ENCODE data around the gene BOD1L1. TPM values are rescaled to one million over a fixed set of nuclear protein-coding genes. Genes with fewer than 3 reads are reported as not detected.

BOD1L1 gene
- total RNA-seq, 6 experiments from 2014 or later: 22.9 to 24.9 (median 24.6) TPM

DNA sequence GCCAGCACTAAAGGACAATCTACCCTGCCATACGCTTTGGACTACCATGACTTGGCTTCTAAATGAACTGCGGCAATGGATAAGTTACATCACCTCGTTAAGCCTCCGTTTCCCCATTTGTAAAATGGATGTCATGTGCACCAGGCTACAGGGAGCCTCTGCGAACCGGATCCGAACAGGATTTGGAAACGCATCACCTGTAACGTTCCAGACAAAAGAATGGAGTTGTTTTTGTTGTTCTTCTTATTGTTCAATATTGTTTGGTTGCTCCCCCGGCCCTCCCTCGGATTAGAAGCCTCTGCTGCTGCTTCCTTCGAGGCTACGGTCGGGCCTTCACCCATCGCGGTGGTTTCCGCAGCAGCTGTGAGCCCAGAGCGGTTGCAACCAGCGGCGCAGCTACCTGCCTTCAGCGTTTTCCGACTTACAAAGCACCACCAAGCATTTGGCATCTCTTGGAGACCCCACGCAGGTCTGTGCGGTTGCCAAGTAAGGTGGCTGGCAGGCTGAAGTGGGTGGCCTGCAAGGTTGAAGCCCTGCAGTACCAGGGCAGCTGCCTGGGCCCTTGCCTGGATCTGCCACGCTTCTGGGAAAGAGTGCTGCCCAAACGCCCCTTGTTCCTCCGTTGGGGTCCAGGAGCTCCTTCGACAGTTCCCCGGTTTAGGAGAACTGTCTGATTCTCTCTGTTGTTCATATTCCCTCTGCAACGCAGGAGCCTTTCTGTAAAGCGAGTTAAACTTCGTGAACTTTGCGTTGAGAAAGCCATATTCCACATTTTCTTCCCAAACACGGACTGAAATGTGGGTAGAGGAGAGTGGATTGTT, 90.3 kb downstream of the BOD1L1 start:
- peaks cover 25% of the 10 kb centered on the region for H3K4me1 Mint-ChIP-seq (ENCODE audit: low read depth)
- no peaks in the 10 kb centered on the region for H3K9me3 Mint-ChIP-seq
- TF ChIP-seq, protein P1, sequence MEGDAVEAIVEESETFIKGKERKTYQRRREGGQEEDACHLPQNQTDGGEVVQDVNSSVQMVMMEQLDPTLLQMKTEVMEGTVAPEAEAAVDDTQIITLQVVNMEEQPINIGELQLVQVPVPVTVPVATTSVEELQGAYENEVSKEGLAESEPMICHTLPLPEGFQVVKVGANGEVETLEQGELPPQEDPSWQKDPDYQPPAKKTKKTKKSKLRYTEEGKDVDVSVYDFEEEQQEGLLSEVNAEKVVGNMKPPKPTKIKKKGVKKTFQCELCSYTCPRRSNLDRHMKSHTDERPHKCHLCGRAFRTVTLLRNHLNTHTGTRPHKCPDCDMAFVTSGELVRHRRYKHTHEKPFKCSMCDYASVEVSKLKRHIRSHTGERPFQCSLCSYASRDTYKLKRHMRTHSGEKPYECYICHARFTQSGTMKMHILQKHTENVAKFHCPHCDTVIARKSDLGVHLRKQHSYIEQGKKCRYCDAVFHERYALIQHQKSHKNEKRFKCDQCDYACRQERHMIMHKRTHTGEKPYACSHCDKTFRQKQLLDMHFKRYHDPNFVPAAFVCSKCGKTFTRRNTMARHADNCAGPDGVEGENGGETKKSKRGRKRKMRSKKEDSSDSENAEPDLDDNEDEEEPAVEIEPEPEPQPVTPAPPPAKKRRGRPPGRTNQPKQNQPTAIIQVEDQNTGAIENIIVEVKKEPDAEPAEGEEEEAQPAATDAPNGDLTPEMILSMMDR (IDR thresholded peaks at IDR 0.05): no peak
- no peak overlapping the region for H3K4me3 Mint-ChIP-seq
- H3K27me3 Mint-ChIP-seq (ENCODE audit: insufficient read depth): peaks cover 90% of the 10 kb centered on the region
- DNase-seq: no peak
- no peak overlapping the region for H3K27ac Mint-ChIP-seq
- H3K36me3 Mint-ChIP-seq (ENCODE audit: low read depth): 0 out of 2 replicates have a peak, but pooled peaks cover 5% of the 10 kb centered on the region

DNA sequence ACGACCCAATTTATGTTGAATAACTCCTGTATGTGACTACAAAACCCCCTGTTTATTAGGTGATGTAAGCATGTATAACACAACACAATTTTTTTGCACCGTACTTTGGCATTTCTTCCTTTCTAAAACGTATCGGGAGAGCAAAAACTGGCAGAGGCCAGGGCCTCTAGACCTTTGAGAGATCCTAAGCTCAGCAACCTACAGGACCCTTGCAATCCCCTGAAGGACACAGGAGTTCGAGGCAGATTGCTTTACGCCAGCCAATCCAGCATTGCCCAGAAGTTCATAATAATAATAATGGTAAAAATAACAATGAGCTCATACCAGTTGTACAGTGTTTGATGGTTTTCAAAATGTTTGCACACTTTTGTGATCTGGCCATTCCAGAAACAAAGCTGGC, 90.9 kb downstream of the BOD1L1 start:
- no peaks in the 10 kb centered on the region for H3K9me3 Mint-ChIP-seq
- no peak for DNase-seq
- TF ChIP-seq, protein P1 (IDR thresholded peaks at IDR 0.05): no peak
- H3K27ac Mint-ChIP-seq: no peak overlapping the region
- H3K27me3 Mint-ChIP-seq (ENCODE audit: insufficient read depth): peaks cover 91% of the 10 kb centered on the region
- no peak overlapping the region for H3K4me3 Mint-ChIP-seq
- peaks cover 25% of the 10 kb centered on the region for H3K4me1 Mint-ChIP-seq (ENCODE audit: low read depth)
- 0 out of 2 replicates have a peak, but pooled peaks cover 5% of the 10 kb centered on the region for H3K36me3 Mint-ChIP-seq (ENCODE audit: low read depth)

DNA sequence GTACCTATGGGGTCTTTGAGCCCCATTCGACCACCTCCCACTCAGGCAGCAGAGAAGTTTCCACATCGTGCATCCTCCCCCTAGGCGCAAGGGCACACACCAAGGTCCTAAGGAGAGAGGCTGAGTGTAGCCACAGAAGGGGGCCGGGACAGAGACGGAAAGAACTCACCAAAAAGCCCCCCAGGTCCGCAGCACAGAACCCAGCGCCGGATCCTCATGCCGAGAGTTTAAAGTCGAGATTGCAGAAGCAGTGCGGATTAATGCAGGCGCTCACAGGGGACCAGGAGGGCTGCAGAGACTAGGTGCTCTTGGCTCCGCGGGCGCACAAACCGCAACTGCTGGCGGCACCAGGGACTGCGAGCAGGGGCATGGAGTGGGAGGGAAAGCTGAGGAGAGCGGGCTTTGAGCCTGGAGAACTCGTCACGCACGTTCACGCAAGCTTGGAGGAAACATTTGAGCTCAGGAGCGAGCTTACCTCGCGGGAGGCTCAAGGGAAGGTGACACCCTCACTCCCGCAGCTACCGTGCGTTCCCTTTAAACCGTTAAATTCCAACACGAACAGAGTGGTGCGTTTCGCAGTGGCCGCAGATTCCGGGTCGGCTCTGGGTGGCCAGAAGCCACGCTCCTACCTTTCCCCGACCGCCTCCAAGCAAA, 91.7 kb downstream of the BOD1L1 start:
- Mint-ChIP-seq H3K27ac (no peak overlapping the region), H3K4me1 (ENCODE audit: low read depth) (peaks cover 25% of the 10 kb centered on the region), H3K9me3 (no peaks in the 10 kb centered on the region), H3K36me3 (ENCODE audit: low read depth) (0 out of 2 replicates have a peak, but pooled peaks cover 5% of the 10 kb centered on the region), H3K27me3 (ENCODE audit: insufficient read depth) (peaks cover 93% of the 10 kb centered on the region), H3K4me3 (no peak overlapping the region)
- TF ChIP-seq, protein P1 (IDR thresholded peaks at IDR 0.05): no peak
- no peak for DNase-seq

DNA sequence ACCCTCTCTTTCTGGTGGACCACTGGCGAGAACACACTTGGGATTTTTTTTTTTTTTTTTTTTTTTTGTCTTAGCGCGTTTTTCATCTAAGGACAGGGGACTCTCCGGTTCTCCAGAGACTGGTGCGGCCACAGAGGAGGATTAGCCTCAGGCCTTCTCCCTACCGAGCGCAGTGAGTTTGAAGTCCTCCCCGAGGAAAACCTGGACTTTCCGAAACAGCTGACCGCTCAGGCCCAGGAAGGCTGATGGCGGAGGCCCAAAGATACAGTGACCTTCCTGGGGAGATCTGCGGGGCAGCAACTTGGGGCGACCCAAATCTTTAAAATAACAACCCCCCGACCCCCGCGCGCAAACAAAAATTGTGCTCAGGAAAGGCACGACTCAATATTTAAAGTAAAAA, 92.4 kb downstream of the BOD1L1 start:
- H3K4me3 Mint-ChIP-seq: no peak overlapping the region
- H3K27ac Mint-ChIP-seq: no peak overlapping the region
- peaks cover 24% of the 10 kb centered on the region for H3K4me1 Mint-ChIP-seq (ENCODE audit: low read depth)
- no peak for DNase-seq
- TF ChIP-seq, protein P1 (IDR thresholded peaks at IDR 0.05): no peak
- H3K36me3 Mint-ChIP-seq (ENCODE audit: low read depth): 0 out of 2 replicates have a peak, but pooled peaks cover 5% of the 10 kb centered on the region
- peaks cover 93% of the 10 kb centered on the region for H3K27me3 Mint-ChIP-seq (ENCODE audit: insufficient read depth)
- H3K9me3 Mint-ChIP-seq: no peaks in the 10 kb centered on the region

DNA sequence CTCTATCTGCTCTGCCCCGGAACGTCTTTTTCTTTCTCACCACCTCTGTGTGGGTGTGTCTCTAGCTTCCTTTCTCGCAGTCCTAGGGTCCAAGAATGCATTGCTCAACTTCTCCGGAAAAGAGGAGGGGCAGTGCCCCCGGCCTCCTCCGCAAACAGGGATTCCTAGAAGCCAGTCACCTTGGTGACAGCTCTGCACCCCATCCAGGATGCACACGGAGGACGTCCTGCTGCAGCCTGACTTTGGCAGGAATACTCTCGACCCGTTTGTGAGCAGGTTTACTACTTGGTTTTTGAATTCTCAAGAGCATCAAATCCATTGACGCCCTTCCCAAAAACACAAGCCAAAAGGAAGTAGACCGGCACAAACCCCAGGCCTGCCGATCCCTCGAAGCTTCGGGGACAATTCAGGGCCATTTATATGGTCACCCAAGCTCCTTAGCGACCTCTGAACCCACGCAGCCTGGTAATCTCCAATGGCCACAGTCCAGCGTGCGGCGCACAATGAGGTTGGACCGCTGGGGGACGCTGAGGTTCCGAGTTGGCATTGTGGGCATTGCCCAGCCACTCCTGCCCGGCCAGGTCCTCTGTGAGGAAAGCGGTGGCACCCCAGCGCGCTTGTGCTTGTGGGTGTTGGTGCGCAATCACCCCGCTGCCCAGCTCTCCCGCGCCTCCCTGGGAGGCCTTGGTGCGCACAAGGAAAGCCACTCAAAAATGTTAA, 93.0 kb downstream of the BOD1L1 start:
- Mint-ChIP-seq H3K36me3 (ENCODE audit: low read depth) (0 out of 2 replicates have a peak, but pooled peaks cover 5% of the 10 kb centered on the region), H3K4me1 (ENCODE audit: low read depth) (peaks cover 18% of the 10 kb centered on the region), H3K9me3 (no peaks in the 10 kb centered on the region), H3K27me3 (ENCODE audit: insufficient read depth) (peaks cover 93% of the 10 kb centered on the region), H3K4me3 (no peak overlapping the region), H3K27ac (no peak overlapping the region)
- DNase-seq: no peak
- TF ChIP-seq, protein P1 (IDR thresholded peaks at IDR 0.05): no peak
